Gastrocnemius medialis (tissue), 4 donors: ENCODE results near the gene ZBTB43.

Source experiments
- POLR2A ChIP-seq, 2 donors: fragments of 450-650 bp; IDR thresholded peaks; one replicate each; pipeline ENCODE4 v1.6.1; 2017; ENCODE audit warnings: antibody characterized with exemption in 2 of 2, mild to moderate bottlenecking in 2 of 2, moderate library complexity in 2 of 2
- TF ChIP-seq, protein P1 (sequence below), 5 experiments: fragments of 450-650 bp in 3 of 5; fragments of 200-600 bp in 2 of 5; sonication (generic) in 2 of 5; IDR thresholded peaks in 4 of 5; conservative IDR thresholded peaks in 1 of 5; 1 replicate in 4 of 5; 2 replicates in 1 of 5; pipeline ENCODE4 v1.5.1; 2016 to 2019; ENCODE audit warnings: antibody characterized with exemption in 5 of 5, mild to moderate bottlenecking in 3 of 5, moderate library complexity in 3 of 5

DNA sequence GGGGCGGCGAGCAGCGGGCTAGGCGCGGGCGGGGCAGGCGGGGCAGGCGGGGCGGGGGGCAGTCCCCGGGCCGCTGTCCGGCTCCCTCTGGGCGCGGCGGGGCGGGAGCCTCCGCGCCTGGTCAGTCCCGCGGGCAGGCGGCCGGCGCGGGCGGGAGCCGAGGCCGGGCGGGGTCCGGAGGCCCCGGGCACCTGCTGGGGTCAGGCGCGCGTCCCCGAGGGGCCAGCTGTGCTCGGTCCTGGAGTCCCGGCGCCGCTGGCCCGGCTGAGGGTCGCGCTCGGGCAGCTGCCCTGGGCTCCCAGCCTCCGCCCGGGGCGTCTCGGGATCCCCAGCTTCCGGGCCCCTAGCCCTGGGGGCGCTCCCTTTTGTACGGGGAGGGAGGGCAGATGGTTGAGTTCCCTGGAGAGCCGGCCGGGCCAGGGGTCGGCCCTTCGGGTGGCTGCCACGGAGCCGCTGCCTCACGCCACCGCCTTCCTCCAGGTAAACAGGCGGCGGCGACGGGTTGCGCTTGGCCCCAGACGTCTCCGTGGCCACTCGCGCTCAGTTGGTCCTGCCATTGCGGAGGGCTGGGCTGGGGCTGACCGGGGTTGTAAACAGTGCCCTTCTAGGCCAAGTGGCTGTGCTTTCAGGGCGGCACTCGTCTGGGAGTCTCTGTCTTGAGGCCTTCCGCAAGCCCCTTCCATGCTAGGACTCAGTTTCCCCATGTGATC lies 56.1 kb downstream of the ZBTB43 start:
- TF ChIP-seq, protein P1, sequence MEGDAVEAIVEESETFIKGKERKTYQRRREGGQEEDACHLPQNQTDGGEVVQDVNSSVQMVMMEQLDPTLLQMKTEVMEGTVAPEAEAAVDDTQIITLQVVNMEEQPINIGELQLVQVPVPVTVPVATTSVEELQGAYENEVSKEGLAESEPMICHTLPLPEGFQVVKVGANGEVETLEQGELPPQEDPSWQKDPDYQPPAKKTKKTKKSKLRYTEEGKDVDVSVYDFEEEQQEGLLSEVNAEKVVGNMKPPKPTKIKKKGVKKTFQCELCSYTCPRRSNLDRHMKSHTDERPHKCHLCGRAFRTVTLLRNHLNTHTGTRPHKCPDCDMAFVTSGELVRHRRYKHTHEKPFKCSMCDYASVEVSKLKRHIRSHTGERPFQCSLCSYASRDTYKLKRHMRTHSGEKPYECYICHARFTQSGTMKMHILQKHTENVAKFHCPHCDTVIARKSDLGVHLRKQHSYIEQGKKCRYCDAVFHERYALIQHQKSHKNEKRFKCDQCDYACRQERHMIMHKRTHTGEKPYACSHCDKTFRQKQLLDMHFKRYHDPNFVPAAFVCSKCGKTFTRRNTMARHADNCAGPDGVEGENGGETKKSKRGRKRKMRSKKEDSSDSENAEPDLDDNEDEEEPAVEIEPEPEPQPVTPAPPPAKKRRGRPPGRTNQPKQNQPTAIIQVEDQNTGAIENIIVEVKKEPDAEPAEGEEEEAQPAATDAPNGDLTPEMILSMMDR (IDR thresholded peaks at IDR 0.05 in 4 of 5, conservative IDR thresholded peaks at IDR 0.05 in 1 of 5), result no peak
- peak; percentile 54 to 76 for TF ChIP-seq POLR2A (IDR thresholded peaks at IDR 0.05)
